ENCODE results near the gene PTPRG.
A peak's percentile ranks its signal among the peaks of the same experiment; 100 is the strongest.

PTPRG gene

DNA sequence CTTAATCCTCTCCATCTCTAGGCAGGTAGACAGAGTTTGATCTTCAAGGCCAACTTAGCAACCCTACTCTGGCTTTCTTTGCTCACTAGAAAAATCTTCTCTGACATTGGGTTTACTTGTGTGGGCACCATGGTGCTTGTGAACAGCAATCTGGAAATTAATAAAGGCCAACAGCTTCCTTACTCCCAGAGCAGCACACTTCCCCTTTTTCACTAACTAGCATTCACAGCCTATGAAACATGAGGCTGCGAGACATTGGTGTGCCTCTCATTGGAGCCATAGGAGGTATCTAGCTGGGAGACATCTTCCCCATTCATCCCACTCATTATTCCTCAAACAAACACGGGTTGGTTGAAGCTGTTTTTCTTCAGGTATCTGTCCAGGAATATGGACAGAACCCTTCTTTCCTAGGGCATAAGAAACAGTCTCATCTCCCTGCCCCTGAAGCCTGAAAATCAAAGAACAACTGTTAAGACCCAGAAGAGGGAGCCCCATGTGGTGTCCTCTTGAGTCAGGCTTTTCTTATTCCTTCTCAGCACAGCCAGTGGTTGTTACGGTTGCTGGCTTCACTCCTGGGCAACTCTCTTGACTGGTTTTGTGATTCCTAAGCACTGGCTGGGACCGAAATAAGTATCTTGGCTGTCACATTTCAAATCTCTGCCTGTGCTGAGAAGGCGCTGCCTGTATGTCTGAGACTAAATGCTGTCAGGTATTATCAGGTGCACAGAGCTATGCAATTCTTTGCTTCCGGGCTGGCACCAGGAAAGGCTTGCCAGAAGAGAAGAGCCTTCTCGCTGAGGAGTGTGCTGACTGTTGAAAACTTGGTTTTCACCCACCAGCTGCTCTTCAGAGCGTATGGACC lies 617.6 kb downstream of the PTPRG start:
- DNase-seq, result no peak

- DNase-seq, result no peak
These were observed 619.1 kb downstream of the PTPRG start for GRCh38 chr3:62180514-62180913.

DNA sequence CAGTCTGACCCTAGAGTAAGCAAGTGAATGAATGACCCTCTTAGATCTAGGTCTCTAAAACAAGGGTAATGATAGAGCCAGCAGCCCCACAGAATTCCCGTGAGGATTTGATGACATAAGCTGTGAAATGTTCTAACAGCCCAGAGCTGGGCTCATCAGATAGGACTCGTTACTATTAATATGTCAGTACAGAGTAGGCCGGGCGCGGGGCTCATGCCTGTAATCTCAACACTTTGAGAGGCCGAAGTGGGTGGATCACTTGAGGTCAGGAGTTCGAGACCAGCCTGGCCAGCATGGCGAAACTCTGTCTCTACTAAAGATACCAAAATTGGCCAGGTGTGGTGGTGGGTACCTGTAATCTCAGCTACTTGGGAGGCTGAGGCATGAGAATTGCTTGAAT lies 621.7 kb downstream of the PTPRG start:
- DNase-seq, result no peak

- no peak for DNase-seq
These were observed 622.6 kb downstream of the PTPRG start for GRCh38 chr3:62183969-62184368.

DNA sequence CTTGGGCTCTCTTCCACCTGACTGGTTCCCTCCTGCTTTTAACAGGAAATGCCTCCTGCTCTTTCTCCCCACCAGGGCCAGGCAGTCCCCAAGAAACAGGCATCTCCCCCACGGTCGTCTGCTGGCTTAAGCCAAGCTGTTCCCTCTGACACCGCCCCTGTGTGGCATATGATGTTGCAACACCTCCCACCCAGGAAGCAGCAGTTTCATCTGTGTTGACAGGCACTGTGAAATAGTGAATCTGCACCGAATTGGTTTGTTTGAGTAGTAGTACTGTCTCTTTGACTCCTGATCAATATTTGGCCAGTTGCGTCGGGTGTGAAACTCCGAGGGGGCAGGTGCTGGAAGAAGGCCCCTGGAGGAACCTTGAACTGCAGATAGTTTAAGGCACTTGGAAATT lies 623.2 kb downstream of the PTPRG start:
- DNase-seq, result no peak

DNA sequence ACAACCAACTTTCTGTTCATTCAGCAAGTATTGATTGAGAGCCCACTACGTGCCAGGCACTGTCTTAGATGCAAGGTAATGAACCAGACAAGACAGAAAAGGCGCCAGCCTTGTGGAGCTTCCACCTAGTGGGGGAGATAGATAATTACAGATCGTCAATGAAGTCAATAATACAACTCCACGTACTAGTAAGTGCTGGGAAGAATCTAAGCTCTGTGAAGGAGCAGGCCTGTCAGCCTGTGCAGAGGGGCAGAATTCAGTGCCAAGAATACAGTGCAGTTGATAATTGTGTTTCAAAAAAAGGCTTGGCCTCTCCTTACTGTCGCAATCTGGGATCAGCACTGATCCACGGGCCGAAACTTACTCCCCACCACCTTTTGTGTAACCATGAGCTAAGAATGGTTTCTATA lies 625.7 kb downstream of the PTPRG start:
- DNase-seq, result no peak

- peak; percentile 49 for DNase-seq
These were observed 627.5 kb downstream of the PTPRG start for GRCh38 chr3:62188681-62189375.

DNA sequence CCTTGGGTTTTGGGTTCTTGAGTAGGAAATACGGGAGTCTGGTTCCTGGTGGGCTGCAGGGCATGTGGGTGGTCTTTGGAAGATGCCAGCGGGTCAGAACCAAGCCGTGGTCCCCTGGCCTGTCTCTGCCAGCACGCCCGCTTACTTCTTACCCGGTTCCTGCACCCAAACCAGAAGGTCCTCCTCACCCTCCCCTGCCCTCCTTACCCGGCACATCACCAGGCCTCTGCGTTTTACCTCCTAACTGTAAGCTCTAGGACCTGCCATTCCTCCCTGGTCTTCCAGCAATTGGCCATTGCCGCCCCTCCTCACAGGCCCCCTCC lies 628.0 kb downstream of the PTPRG start:
- DNase-seq, result no peak

DNA sequence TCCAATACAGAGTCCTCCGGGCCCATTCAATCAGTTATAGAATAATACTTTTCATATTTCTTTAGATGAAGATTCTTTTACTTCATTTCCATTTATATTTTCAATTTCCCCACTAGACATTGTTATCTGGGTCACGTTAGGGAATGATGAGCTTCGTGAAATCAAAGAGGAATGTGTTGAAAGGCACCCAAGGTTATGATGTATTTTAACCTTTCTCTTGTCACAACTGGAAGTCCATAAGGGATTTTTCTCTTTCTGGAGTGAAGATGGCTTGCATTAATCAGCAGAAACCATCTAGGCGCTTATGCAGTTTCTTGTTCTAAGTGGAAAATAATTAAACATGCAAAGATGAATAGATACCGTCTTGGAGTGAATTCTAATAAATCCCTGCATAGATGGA lies 631.5 kb downstream of the PTPRG start:
- DNase-seq, result no peak

DNA sequence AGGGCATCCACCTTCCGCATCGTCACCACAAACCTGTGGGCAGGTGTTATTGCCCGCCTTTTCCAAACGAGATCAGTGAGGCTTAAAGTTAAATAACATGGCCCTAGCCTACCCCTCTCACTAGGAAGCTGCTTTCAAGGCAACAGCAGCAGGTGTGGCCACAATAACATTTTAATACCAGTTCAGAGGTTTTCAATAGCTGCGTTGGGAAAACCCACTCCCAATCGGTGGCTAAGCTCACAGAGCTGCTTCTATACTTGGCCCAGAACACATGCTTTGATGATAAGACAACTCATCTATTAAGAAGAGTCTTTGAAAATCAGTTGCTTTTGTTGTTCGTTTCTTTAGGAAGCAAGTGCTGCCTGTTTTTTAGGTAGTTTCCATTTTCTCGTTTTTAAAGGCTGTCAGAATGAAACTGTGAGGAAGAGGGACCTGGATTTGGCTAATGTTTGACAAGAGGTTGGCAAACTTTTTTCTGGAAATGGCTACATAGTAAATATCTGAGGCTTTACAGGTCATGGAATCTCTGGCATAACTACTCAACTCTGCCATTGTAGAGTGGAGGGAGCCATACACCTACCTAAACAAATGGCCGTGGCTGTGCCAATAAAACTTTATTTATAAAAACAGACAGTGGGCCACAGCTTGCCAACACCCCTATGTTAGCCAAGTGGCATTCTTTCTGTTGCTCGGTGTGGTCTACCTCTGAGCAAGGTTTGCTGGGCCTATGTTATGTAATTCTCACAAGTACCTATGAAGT lies 632.4 kb downstream of the PTPRG start:
- no peak for DNase-seq

DNA sequence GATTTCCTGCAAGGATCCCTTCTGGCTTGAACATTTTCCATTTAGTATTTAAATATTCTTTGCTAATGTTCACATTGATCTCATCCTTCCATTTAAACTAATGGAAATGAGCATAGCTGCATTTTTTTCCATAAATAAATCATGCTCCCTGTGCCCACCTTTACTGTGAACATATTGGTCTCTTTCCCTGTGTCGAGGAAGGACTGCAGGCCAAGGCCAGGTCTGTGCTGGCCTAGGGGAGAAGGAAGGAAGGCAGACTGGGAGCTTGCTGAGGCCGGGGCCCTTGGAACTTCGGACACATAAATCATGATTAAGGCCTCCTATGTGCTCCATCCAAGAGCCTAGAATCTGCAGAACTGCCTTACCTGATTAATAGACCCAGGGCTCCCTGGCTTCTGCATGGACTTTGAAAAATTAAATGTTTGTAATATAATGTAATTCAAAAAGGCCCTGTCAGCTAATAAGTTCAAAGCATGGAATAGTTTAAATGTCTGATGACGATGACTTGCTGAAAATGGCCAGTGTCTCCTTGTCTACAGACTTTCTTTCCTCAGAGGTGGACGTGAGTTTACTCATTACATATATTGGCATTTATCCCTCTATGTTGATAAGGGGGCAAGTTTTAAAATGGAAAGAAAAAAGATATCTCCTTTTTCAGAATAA lies 636.1 kb downstream of the PTPRG start:
- DNase-seq, result no peak

GRCh38 chr3:62199126-62199525 lies 637.8 kb downstream of the PTPRG start:
- DNase-seq, result no peak

GRCh38 chr3:62201438-62202035 lies 640.2 kb downstream of the PTPRG start:
- DNase-seq, result no peak

GRCh38 chr3:62203152-62203551 lies 641.8 kb downstream of the PTPRG start:
- DNase-seq, result no peak

DNA sequence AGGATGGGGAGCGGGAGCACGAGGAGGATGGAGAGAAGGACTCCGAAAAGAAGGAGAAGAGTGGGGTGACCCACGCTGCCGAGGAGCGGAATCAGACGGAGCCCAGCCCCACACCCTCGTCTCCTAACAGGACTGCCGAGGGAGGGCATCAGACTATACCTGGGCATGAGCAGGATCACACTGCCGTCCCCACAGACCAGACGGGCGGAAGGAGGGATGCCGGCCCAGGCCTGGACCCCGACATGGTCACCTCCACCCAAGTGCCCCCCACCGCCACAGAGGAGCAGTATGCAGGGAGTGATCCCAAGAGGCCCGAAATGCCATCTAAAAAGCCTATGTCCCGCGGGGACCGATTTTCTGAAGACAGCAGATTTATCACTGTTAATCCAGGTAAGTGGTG lies 642.2 kb downstream of the PTPRG start:
- DNase-seq, result no peak

GRCh38 chr3:62207197-62207596 lies 645.8 kb downstream of the PTPRG start:
- no peak for DNase-seq

GRCh38 chr3:62208385-62208784 lies 647.0 kb downstream of the PTPRG start:
- no peak for DNase-seq

DNA sequence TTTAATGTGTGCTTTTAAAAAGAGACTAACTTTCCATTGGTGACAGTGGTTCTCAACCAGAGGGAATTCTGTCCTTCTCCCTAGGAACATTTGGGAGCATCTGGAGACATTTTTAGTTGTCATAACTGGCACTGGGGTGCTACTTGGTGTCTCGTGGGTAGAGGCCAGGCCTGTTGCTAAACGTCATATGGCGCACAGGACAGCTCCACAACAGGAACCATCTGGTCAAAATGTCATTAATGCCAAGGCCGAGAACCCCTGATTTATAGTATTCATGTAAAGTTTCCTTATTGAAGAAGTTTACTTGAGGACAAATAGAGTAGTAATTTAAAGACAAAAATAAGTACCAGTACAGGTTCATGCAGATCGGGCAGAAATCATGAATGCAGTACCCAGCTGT lies 647.7 kb downstream of the PTPRG start:
- DNase-seq, result no peak

GRCh38 chr3:62210011-62210410 lies 648.6 kb downstream of the PTPRG start:
- no peak for DNase-seq

GRCh38 chr3:62211675-62212429 lies 650.5 kb downstream of the PTPRG start:
- DNase-seq, result no peak

GRCh38 chr3:62214850-62215249 lies 653.5 kb downstream of the PTPRG start:
- no peak for DNase-seq

GRCh38 chr3:62220616-62221015 lies 659.2 kb downstream of the PTPRG start:
- no peak for DNase-seq

Data from stimulated activated naive CD4-positive, alpha-beta T cell treated with Interleukin-2 at 50 U/mL for 16 hours (primary cell).